Lung microvascular endothelial cell (primary cell): ENCODE measurements around the gene HPSE2. TPM values are rescaled to one million over a fixed set of nuclear protein-coding genes. Genes with fewer than 3 reads are reported as not detected.
A peak's percentile ranks its signal among the peaks of the same experiment; 100 is the strongest.

Experiments
- DNase-seq, 2 donors: peaks; one replicate each; pipeline versions ENCODE4 v3.0.0 to v3.0.0-alpha.2; 2010; ENCODE audit warnings: low read depth in 2 of 2
- total RNA-seq: library from RNA; depleted of rRNA; stranded (reverse); fragments of >200 nt; gene quantifications from 2 replicates; pipeline ENCODE4 v1.2.1, GENCODE V29; 2014

Gene HPSE2
- total RNA-seq, 1 donor from 2014 or later = not detected

DNA sequence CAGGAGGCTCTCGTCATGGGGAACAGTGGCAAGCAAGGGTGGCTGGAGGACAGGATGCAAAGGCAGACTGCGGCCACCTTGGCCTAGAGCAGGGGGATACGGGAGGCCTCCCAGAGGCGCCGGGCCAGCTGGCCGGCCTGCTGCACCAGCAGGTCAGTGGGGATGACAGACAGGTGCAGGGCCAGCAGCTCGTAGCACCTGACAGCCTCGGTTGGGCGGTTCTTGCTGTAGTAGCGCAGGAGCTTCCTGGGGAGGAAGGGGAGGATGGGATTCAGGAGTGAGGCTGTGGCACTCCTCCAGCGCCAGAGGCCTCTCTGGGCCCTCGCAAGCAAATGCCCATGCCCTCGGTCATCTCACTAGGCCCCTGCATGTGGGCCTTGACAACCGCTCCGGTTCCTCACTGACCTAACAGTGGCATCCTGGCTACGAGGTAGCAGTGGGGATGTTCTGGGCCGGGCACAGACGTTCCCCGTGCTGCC lies 818.1 kb downstream of the HPSE2 start:
- no peak for DNase-seq

GRCh38 chr10:98416606-98417388 lies 818.9 kb downstream of the HPSE2 start:
- no peak for DNase-seq

DNA sequence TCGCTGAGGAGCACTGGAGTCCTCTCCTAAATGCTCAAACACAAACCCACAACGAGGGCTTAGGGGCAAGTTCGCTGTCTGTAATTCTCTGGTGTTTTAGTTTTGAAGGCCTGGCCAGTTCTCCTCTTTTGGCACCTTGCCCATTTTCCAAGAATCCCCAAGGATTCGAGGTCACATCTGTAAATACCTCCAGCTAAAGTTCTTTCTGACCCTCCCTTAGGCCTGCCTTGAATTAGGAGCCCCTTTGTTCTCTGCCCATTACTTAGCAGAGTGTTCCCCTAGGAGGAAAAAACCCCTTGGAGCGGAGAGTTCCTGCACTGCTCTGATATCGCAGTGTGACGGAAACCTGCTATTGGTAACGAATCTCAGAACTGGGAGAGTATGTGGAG lies 819.9 kb downstream of the HPSE2 start:
- DNase-seq = peak in 1 of 2 donors; percentile 16

DNA sequence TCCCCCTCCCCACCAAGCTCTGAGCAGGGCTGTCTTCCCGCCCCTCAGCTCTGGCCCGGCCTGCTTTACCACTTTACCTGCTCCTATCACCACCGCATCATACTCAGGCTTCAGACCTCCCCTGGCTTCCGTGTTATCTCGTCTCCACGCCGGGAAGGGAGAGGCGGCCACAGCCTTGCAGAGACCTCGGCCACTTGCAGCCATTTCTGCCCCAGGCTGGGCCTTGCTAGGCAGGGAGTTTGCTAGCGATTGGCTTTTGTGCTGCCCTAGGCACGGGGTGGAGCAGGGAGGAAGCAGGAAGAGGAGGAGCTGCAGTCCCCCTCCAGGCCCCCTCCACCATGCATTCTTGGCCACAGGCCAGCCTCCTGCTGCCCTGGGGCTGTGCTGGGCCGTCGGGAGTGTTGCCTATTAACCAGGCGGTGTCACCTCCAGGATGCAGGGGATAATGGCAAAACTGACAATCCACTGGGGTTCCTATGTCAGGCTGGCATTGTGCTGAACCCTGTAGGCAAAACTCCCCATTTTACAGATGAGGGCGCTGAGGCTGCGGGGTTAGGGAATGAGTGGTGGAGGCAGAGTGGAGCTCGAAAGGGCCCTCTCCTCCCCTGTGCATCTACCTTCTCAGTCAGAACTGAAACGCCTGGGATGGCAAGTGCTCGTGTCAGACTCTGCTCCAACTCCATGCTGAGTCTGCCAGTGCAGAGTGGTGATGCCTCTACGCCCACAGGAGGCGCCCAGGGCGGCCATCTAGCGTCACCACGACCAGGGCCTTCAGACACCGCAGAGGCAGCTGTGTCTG lies 820.5 kb downstream of the HPSE2 start, which contains the start of gene PYROXD2:
TSS of gene PYROXD2 (minus strand) at position 251 of the 799 bp plus-strand sequence. CDS start at position 204, 47 bp downstream.
- peak; percentile 91 to 95 for DNase-seq

GRCh38 chr10:98414578-98414931 lies 821.1 kb downstream of the HPSE2 start:
- no peak for DNase-seq

GRCh38 chr10:98411768-98412167 lies 823.9 kb downstream of the HPSE2 start:
- no peak for DNase-seq

GRCh38 chr10:98411166-98411565 lies 824.5 kb downstream of the HPSE2 start:
- DNase-seq = no peak

GRCh38 chr10:98410759-98411158 lies 824.9 kb downstream of the HPSE2 start:
- DNase-seq = no peak

GRCh38 chr10:98410135-98410743 lies 825.4 kb downstream of the HPSE2 start:
- no peak for DNase-seq

DNA sequence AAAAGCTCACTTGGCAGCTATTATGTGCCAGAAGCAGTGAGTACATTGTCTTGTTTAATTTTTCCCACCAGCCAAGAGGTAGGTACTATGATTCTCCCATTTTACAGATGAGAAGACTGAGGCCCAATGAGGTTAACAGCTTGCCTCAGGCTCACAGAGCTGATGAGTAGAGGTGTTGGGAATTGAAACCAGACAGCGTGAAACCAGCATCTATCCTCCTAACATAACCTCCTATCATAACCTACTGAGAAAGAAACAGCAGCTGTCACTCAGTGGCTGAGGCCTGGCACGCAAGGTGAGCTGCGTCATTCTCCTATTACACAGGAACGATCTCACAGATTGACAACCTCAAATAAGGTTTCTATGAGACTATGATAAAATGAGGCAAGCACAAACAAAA lies 826.9 kb downstream of the HPSE2 start:
- no peak for DNase-seq

- no peak for DNase-seq
Observed at GRCh38 chr10:98407744-98408241, 827.9 kb downstream of the HPSE2 start.

Other genes with a start within 250 kb of the HPSE2 start
- gene CNNM1, start 93.5 kb upstream of the HPSE2 start, total RNA-seq = not detected in 2 replicates
- gene GOT1, start 194.8 kb upstream of the HPSE2 start, total RNA-seq = 15.5 and 22.2 TPM in 2 replicates